ENCODE data around the gene PRKN.

GRCh38 chr6:161476711-161477110 is 1250.9 kb downstream of the PRKN start:
- TF ChIP-seq CTCF (IDR thresholded peaks at IDR 0.05), result no peak
- TF ChIP-seq POLR2A (IDR thresholded peaks at IDR 0.05), result no peak
- no peak for TF ChIP-seq EP300 (IDR thresholded peaks at IDR 0.05)
